NCI-H2227 (cell line): Measurements from ENCODE around the gene HSFY1.
"Not testable (repeated sequence)": the region's sequence is repeated elsewhere in the genome, so short reads cannot be mapped to it uniquely, and the experiment has no call there.

Experiments used
- DNase-seq: peaks from one replicate; lab custom pipeline; 2025; ENCODE audit not compliant: unreplicated experiment; lab: John Stamatoyannopoulos, UW

The HSFY1 gene

GRCh38 chrY:18546420-18546819 lies at the start of gene HSFY1:
TSS of gene HSFY1 (plus strand) at chrY:18546720. CDS start at chrY:18546788, 68 bp downstream.
- DNase-seq = not testable (repeated sequence)

GRCh38 chrY:18504266-18504665 lies 42.3 kb upstream of the HSFY1 start:
- DNase-seq = not testable (repeated sequence)

GRCh38 chrY:18530995-18531655 lies 15.4 kb upstream of the HSFY1 start:
- not testable (repeated sequence) for DNase-seq

- DNase-seq = not testable (repeated sequence)
These were observed 7.6 kb upstream of the HSFY1 start for GRCh38 chrY:18538952-18539351.

- DNase-seq = not testable (repeated sequence)
These were observed 6.6 kb downstream of the HSFY1 start for GRCh38 chrY:18553132-18553531.

- not testable (repeated sequence) for DNase-seq
These were observed 19.4 kb downstream of the HSFY1 start for GRCh38 chrY:18565915-18566314.
